ENCODE data around the gene TOP1.
A peak's percentile ranks its signal among the peaks of the same experiment; 100 is the strongest.
"Not testable (repeated sequence)": the region's sequence is repeated elsewhere in the genome, so short reads cannot be mapped to it uniquely, and the experiment has no call there.

The TOP1 gene

GRCh38 chr20:41000628-41001027 lies 28.0 kb upstream of the TOP1 start:
- ChIA-PET POLR2A (no interaction called here), CTCF (interaction anchor here (4.6 kb wide), 1 partner anchor 9 kb away, joined by 32 read pairs; no protein-coding TSS in a partner anchor)
- no peak for DNase-seq (ENCODE audit: low read depth, low spot score)
- no peak overlapping the region for H3K4me3 ChIP-seq (ENCODE audit: low read depth, low read length)
- TF ChIP-seq CTCF (IDR thresholded peaks at IDR 0.05; ENCODE audit: insufficient read depth, low read length, missing control alignments), result no peak

- H3K4me3 ChIP-seq (ENCODE audit: low read depth, low read length), result no peak overlapping the region
- ChIA-PET POLR2A (no interaction called here), CTCF (interaction anchor here (1.1 to 4.6 kb wide), 3 partner anchors 8 to 13 kb away, joined by 3 to 32 read pairs (median 3); no protein-coding TSS in a partner anchor)
- DNase-seq (ENCODE audit: low read depth, low spot score), result no peak
- no peak for TF ChIP-seq CTCF (IDR thresholded peaks at IDR 0.05; ENCODE audit: insufficient read depth, low read length, missing control alignments)
These were observed 27.1 kb upstream of the TOP1 start for GRCh38 chr20:41001497-41001896.

GRCh38 chr20:41002842-41003142 lies 25.8 kb upstream of the TOP1 start:
- ChIA-PET CTCF (interaction anchor here (1.3 to 4.6 kb wide), 2 partner anchors 12 to 14 kb away, joined by 3 to 32 read pairs; no protein-coding TSS in a partner anchor), POLR2A (no interaction called here)
- TF ChIP-seq CTCF (IDR thresholded peaks at IDR 0.05; ENCODE audit: insufficient read depth, low read length, missing control alignments), result no peak
- no peak overlapping the region for H3K4me3 ChIP-seq (ENCODE audit: low read depth, low read length)
- no peak for DNase-seq (ENCODE audit: low read depth, low spot score)

GRCh38 chr20:41003143-41003935 lies 25.3 kb upstream of the TOP1 start:
- no peak overlapping the region for H3K4me3 ChIP-seq (ENCODE audit: low read depth, low read length)
- no peak for TF ChIP-seq CTCF (IDR thresholded peaks at IDR 0.05; ENCODE audit: insufficient read depth, low read length, missing control alignments)
- peak; percentile 76 for DNase-seq (ENCODE audit: low read depth, low spot score)
- CTCF ChIA-PET, result interaction anchor here (4.6 kb wide), 1 partner anchor 12 kb away, joined by 32 read pairs; no protein-coding TSS in a partner anchor
- POLR2A ChIA-PET, result no interaction called here

GRCh38 chr20:41003936-41004294 lies 24.7 kb upstream of the TOP1 start:
- H3K4me3 ChIP-seq (ENCODE audit: low read depth, low read length); POLR2A ChIA-PET; DNase-seq (ENCODE audit: low read depth, low spot score); CTCF ChIA-PET: not testable (repeated sequence)

- no peak for DNase-seq (ENCODE audit: low read depth, low spot score)
- CTCF ChIA-PET, result interaction anchor here (0.7 to 2.7 kb wide), 6 partner anchors 13 to 90 kb away, joined by 3 to 20 read pairs (median 3); no protein-coding TSS in a partner anchor
These were observed 23.9 kb upstream of the TOP1 start for GRCh38 chr20:41004531-41005360.

More at GRCh38 chr20:41004531-41005360, 23.9 kb upstream of the TOP1 start:
- no peak for TF ChIP-seq CTCF (IDR thresholded peaks at IDR 0.05; ENCODE audit: insufficient read depth, low read length, missing control alignments)
- POLR2A ChIA-PET, result interaction anchor here (1.3 kb wide), 1 partner anchor 36 kb away, joined by 3 read pairs; no protein-coding TSS in a partner anchor
- H3K4me3 ChIP-seq (ENCODE audit: low read depth, low read length), result no peak overlapping the region

All from AG04449 (cell line).